Peyer's patch (tissue), 4 donors: ENCODE measurements around the gene LAIR1. TPM values are rescaled to one million over a fixed set of nuclear protein-coding genes. Genes with fewer than 3 reads are reported as not detected.
"Not testable (repeated sequence)": the region's sequence is repeated elsewhere in the genome, so short reads cannot be mapped to it uniquely, and the experiment has no call there.

Experiments used
- DNase-seq, 3 donors: peaks; one replicate each; pipeline ENCODE4 v3.0.0-alpha.2; 2017 to 2019
- H3K27ac ChIP-seq, 4 donors: fragments of 200-600 bp; sonication (generic); one replicate each; pipeline ENCODE4 v1.5.1; 2016 to 2019
- H3K27me3 ChIP-seq, 2 donors: fragments of 200-600 bp; sonication (generic); one replicate each; pipeline ENCODE4 v1.5.1; 2019
- H3K36me3 ChIP-seq, 3 donors: fragments of 200-600 bp; sonication (generic); one replicate each; pipeline ENCODE4 v1.5.1; 2016 to 2019
- H3K4me1 ChIP-seq, 4 donors: fragments of 200-600 bp; sonication (generic); one replicate each; pipeline ENCODE4 v1.5.1; 2016 to 2019
- H3K4me3 ChIP-seq, 4 donors: fragments of 200-600 bp; sonication (generic); 1 replicate in 3 of 4; 2 replicates in 1 of 4; pipeline ENCODE4 v1.5.1; 2016 to 2019; ENCODE audit warnings: mild to moderate bottlenecking in 1 of 4
- H3K9me3 ChIP-seq, 4 donors: fragments of 200-600 bp; sonication (generic); one replicate each; pipeline ENCODE4 v1.5.1; 2016 to 2019; ENCODE audit warnings: mild to moderate bottlenecking in 1 of 4
- CTCF ChIP-seq, 6 experiments: fragments of 450-650 bp in 4 of 6; fragments of 200-600 bp in 2 of 6; sonication (generic) in 1 of 6; IDR thresholded peaks; one replicate each; pipeline ENCODE4 v1.5.1; 2017 to 2019; ENCODE audit warnings: antibody characterized with exemption in 6 of 6, mild to moderate bottlenecking in 3 of 6, moderate library complexity in 1 of 6
- POLR2A ChIP-seq, 2 donors: fragments of 450-650 bp; IDR thresholded peaks; one replicate each; pipeline ENCODE4 v1.5.1; 2017; ENCODE audit warnings: antibody characterized with exemption in 2 of 2, mild to moderate bottlenecking in 2 of 2, moderate library complexity in 2 of 2
- total RNA-seq, 4 donors: library from RNA; depleted of rRNA; stranded (reverse); fragments of >200 nt; gene quantifications; one replicate each; pipeline ENCODE4 v1.1.0, GENCODE V29; 2016

LAIR1 gene
- total RNA-seq, 4 donors from 2014 or later, result 2.6 to 51.2 (median 10.0) TPM

GRCh38 chr19:54324071-54324470 is 40.7 kb downstream of the LAIR1 start:
- Histone ChIP-seq H3K4me1 (no peaks in the 10 kb centered on the region), H3K27me3 (no peaks in the 10 kb centered on the region), H3K9me3 (no peaks in the 10 kb centered on the region), H3K36me3 (no peaks in the 10 kb centered on the region), H3K27ac (no peak overlapping the region), H3K4me3 (no peak overlapping the region)
- TF ChIP-seq CTCF (IDR thresholded peaks at IDR 0.05) (no peak), POLR2A (IDR thresholded peaks at IDR 0.05) (no peak)
- DNase-seq, result no peak

GRCh38 chr19:54322934-54323333 is 41.8 kb downstream of the LAIR1 start:
- not testable (repeated sequence) for H3K27me3 ChIP-seq, H3K4me3 ChIP-seq, H3K27ac ChIP-seq, H3K36me3 ChIP-seq, DNase-seq, H3K9me3 ChIP-seq, H3K4me1 ChIP-seq
- peak in 1 of 6 experiments; percentile 10 for TF ChIP-seq CTCF (IDR thresholded peaks at IDR 0.05)

- H3K36me3 ChIP-seq, DNase-seq, H3K9me3 ChIP-seq: not testable (repeated sequence)
Observed at GRCh38 chr19:54322295-54322694, 42.4 kb downstream of the LAIR1 start.

GRCh38 chr19:54319892-54320670 is 44.6 kb downstream of the LAIR1 start:
- TF ChIP-seq POLR2A (IDR thresholded peaks at IDR 0.05) (no peak), CTCF (IDR thresholded peaks at IDR 0.05) (no peak)
- Histone ChIP-seq H3K4me1 (no peaks in the 10 kb centered on the region), H3K27ac (no peak overlapping the region), H3K9me3 (no peaks in the 10 kb centered on the region), H3K27me3 (no peaks in the 10 kb centered on the region), H3K36me3 (no peaks in the 10 kb centered on the region), H3K4me3 (no peak overlapping the region)
- DNase-seq, result no peak

More at GRCh38 chr19:54322295-54322694, 42.4 kb downstream of the LAIR1 start:
- H3K4me3 ChIP-seq, H3K27me3 ChIP-seq, H3K4me1 ChIP-seq, H3K27ac ChIP-seq: not testable (repeated sequence)

GRCh38 chr19:54319049-54319448 is 45.7 kb downstream of the LAIR1 start:
- TF ChIP-seq POLR2A (IDR thresholded peaks at IDR 0.05), result no peak
- Histone ChIP-seq H3K9me3 (no peaks in the 10 kb centered on the region), H3K4me1 (no peaks in the 10 kb centered on the region), H3K27ac (no peak overlapping the region), H3K4me3 (no peak overlapping the region), H3K27me3 (no peaks in the 10 kb centered on the region), H3K36me3 (no peaks in the 10 kb centered on the region)
- DNase-seq, result no peak

- no peaks in the 10 kb centered on the region for H3K9me3 ChIP-seq
- no peak for TF ChIP-seq CTCF (IDR thresholded peaks at IDR 0.05)
- H3K36me3 ChIP-seq, result no peaks in the 10 kb centered on the region
- no peaks in the 10 kb centered on the region for H3K27me3 ChIP-seq
- DNase-seq, result no peak
- H3K4me3 ChIP-seq, result no peak overlapping the region
- no peaks in the 10 kb centered on the region for H3K4me1 ChIP-seq
- H3K27ac ChIP-seq, result no peak overlapping the region
Observed at GRCh38 chr19:54317965-54318240, 46.8 kb downstream of the LAIR1 start.
